Activated gamma-delta T cell (primary cell): Measurements from ENCODE around the gene RIPPLY3.

Source experiments
- DNase-seq: peaks from one replicate; lab custom pipeline; 2025; lab: John Stamatoyannopoulos, UW
- total RNA-seq, 2 donors: gene quantifications; one replicate each; lab custom pipeline; 2026; lab: John Stamatoyannopoulos, UW

RIPPLY3 gene
- total RNA-seq, result 0 to 0.10 reads per million in 2 donors

GRCh38 chr21:37006486-37007291 lies at the start of gene RIPPLY3:
Gene RIPPLY3 (plus strand): TSS chr21:37006702. CDS start chr21:37006773, 71 bp downstream.
- DNase-seq, result no peak

GRCh38 chr21:36959020-36959835 lies 47.3 kb upstream of the RIPPLY3 start:
- no peak for DNase-seq

GRCh38 chr21:36960676-36961284 lies 45.7 kb upstream of the RIPPLY3 start:
- no peak for DNase-seq

GRCh38 chr21:36962098-36962780 lies 44.3 kb upstream of the RIPPLY3 start:
- DNase-seq, result no peak

GRCh38 chr21:36964398-36964797 lies 42.1 kb upstream of the RIPPLY3 start:
- no peak for DNase-seq

- no peak for DNase-seq
These were observed 41.4 kb upstream of the RIPPLY3 start for GRCh38 chr21:36964827-36965719.

- no peak for DNase-seq
These were observed 40.8 kb upstream of the RIPPLY3 start for GRCh38 chr21:36965720-36966065.

- DNase-seq, result peak; percentile 67
These were observed 40.3 kb upstream of the RIPPLY3 start, which contains the start of gene HLCS for GRCh38 chr21:36966066-36966820. Gene HLCS (minus strand): TSS chr21:36966669. CDS start chr21:36966638, 31 bp downstream.

- DNase-seq, result no peak
These were observed 39.4 kb upstream of the RIPPLY3 start for GRCh38 chr21:36966821-36967768.

GRCh38 chr21:36968414-36968813 lies 38.1 kb upstream of the RIPPLY3 start:
- DNase-seq, result no peak

- DNase-seq, result no peak
These were observed 37.5 kb upstream of the RIPPLY3 start for GRCh38 chr21:36968976-36969375.

GRCh38 chr21:36973986-36974850 lies 32.3 kb upstream of the RIPPLY3 start:
- no peak for DNase-seq

GRCh38 chr21:36974851-36975192 lies 31.7 kb upstream of the RIPPLY3 start:
- DNase-seq, result no peak

- DNase-seq, result no peak
These were observed 30.2 kb upstream of the RIPPLY3 start for GRCh38 chr21:36976228-36976861.

- no peak for DNase-seq
These were observed 29.4 kb upstream of the RIPPLY3 start for GRCh38 chr21:36976882-36977651.

- DNase-seq, result no peak
These were observed 26.0 kb upstream of the RIPPLY3 start for GRCh38 chr21:36980280-36981048.
